Measurements from ENCODE around the gene GFRA4.

DNA sequence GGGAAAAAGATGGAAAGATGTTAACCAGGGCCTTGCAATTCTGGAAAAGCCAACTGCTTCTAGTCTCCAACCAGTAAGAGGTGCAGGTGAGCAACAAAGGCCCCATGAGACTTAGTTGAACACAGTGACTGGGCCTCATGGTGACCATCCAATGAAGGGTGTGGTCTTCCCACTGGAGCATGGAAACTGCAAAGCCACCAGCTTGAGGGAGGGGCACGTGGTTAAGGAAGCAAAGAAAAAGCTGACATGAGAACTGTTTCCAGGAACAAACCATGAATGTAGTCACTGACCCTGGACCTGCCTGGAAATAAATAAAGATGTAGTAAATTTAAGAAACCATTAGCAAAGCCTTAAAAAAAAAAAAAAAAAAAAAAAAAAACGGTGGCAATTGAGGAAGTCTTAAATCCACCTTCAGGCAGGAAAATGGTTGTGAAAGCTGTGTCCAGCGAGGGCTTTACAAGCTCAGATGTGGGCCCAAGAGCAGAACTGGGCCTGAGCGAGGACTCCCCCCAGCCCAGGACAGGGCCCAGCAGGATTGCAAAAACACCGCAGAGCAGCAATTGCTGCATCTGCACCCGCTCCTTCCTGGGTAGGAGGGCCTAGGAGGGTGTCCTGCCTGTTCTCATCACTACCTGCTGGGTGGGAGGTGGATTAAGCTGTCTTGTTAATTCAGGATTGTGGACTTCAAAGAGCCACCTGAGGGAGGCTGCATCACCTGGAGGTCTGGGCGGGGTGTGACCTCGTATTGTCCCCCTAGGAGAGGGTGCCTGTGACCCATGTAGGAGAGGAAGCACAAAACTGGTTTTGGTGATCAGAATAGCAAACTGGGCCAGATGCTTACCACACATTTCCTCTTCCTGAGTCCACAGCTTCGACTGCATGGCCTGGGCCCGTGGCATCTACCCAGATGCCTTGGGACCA, 10.3 kb downstream of the GFRA4 start:
- TF ChIP-seq, protein P1, sequence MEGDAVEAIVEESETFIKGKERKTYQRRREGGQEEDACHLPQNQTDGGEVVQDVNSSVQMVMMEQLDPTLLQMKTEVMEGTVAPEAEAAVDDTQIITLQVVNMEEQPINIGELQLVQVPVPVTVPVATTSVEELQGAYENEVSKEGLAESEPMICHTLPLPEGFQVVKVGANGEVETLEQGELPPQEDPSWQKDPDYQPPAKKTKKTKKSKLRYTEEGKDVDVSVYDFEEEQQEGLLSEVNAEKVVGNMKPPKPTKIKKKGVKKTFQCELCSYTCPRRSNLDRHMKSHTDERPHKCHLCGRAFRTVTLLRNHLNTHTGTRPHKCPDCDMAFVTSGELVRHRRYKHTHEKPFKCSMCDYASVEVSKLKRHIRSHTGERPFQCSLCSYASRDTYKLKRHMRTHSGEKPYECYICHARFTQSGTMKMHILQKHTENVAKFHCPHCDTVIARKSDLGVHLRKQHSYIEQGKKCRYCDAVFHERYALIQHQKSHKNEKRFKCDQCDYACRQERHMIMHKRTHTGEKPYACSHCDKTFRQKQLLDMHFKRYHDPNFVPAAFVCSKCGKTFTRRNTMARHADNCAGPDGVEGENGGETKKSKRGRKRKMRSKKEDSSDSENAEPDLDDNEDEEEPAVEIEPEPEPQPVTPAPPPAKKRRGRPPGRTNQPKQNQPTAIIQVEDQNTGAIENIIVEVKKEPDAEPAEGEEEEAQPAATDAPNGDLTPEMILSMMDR (IDR thresholded peaks at IDR 0.05) = no peak
- TF ChIP-seq EP300 (IDR thresholded peaks at IDR 0.05) (no peak), POLR2A (IDR thresholded peaks at IDR 0.05) (no peak)

All from upper lobe of left lung (tissue), 4 donors.